HEK293T (cell line): ENCODE data around the gene HMGN1.

Source experiments
- CTCF ChIA-PET: fragments of 350-600 bp; formaldehyde crosslinking; extraction: SDS; loops from one replicate; lab custom pipeline; 2021; ENCODE audit warnings: antibody characterized with exemption, inconsistent platforms; lab: Yijun Ruan, JAX
- POLR2A ChIA-PET: fragments of 350-600 bp; formaldehyde crosslinking; extraction: SDS; loops from one replicate; lab custom pipeline; 2020; ENCODE audit warnings: antibody characterized with exemption, inconsistent platforms; lab: Yijun Ruan, JAX
- DNase-seq: peaks from one replicate; pipeline ENCODE4 v3.0.0; 2012; ENCODE audit warnings: mixed read lengths; ENCODE audit errors: extremely low spot score
- ARNT ChIP-seq: fragments of 450-650 bp; IDR thresholded peaks from 2 replicates; pipeline ENCODE4 v1.6.1; 2017; ENCODE audit warnings: mild to moderate bottlenecking
- BHLHE40 ChIP-seq: fragments of 450-650 bp; IDR thresholded peaks from 2 replicates; pipeline ENCODE4 v1.6.1; 2016; ENCODE audit warnings: mild to moderate bottlenecking, moderate library complexity, borderline replicate concordance
- CTBP1 ChIP-seq: fragments of 450-650 bp; IDR thresholded peaks from 2 replicates; pipeline ENCODE4 v1.6.1; 2016; ENCODE audit warnings: borderline replicate concordance
- ELF4 ChIP-seq: fragments of 450-650 bp; IDR thresholded peaks from 2 replicates; pipeline ENCODE4 v1.6.1; 2017; ENCODE audit warnings: antibody characterized with exemption
- FOXA1 ChIP-seq: fragments of 450-650 bp; IDR thresholded peaks from 2 replicates; pipeline ENCODE4 v1.6.1; 2016; ENCODE audit warnings: mild to moderate bottlenecking
- FOXK2 ChIP-seq: fragments of 450-650 bp; IDR thresholded peaks from 2 replicates; pipeline ENCODE4 v1.6.1; 2016; ENCODE audit warnings: mild to moderate bottlenecking
- FOXM1 ChIP-seq: fragments of 450-650 bp; IDR thresholded peaks from 2 replicates; pipeline ENCODE4 v1.6.1; 2017; ENCODE audit warnings: mild to moderate bottlenecking, borderline replicate concordance
- HDGF ChIP-seq: fragments of 450-650 bp; IDR thresholded peaks from 2 replicates; pipeline ENCODE4 v1.6.1; 2017; ENCODE audit warnings: antibody characterized with exemption, borderline replicate concordance
- L3MBTL2 ChIP-seq: fragments of 450-650 bp; conservative IDR thresholded peaks from 2 replicates; pipeline ENCODE4 v1.6.1; 2016; ENCODE audit warnings: mild to moderate bottlenecking
- LEF1 ChIP-seq: fragments of 450-650 bp; IDR thresholded peaks from 2 replicates; pipeline ENCODE4 v1.6.1; 2017; ENCODE audit warnings: mild to moderate bottlenecking, borderline replicate concordance
- NFRKB ChIP-seq: fragments of 450-650 bp; IDR thresholded peaks from 2 replicates; pipeline ENCODE4 v1.6.1; 2016; ENCODE audit warnings: mild to moderate bottlenecking, moderate library complexity
- SP1 ChIP-seq: fragments of 450-650 bp; IDR thresholded peaks from 2 replicates; pipeline ENCODE4 v1.6.1; 2017
- SUZ12 ChIP-seq: fragments of 450-650 bp; IDR thresholded peaks from 2 replicates; pipeline ENCODE4 v1.6.1; 2016; ENCODE audit warnings: mild to moderate bottlenecking
- TARDBP ChIP-seq: fragments of 450-650 bp; IDR thresholded peaks from 2 replicates; pipeline ENCODE4 v1.6.1; 2016
- ZNF384 ChIP-seq: fragments of 450-650 bp; IDR thresholded peaks from 2 replicates; pipeline ENCODE4 v1.6.1; 2016
- TF ChIP-seq, protein P1 (sequence below): fragments of 450-650 bp; IDR thresholded peaks from 2 replicates; pipeline ENCODE4 v1.6.1; 2016

The HMGN1 gene

DNA sequence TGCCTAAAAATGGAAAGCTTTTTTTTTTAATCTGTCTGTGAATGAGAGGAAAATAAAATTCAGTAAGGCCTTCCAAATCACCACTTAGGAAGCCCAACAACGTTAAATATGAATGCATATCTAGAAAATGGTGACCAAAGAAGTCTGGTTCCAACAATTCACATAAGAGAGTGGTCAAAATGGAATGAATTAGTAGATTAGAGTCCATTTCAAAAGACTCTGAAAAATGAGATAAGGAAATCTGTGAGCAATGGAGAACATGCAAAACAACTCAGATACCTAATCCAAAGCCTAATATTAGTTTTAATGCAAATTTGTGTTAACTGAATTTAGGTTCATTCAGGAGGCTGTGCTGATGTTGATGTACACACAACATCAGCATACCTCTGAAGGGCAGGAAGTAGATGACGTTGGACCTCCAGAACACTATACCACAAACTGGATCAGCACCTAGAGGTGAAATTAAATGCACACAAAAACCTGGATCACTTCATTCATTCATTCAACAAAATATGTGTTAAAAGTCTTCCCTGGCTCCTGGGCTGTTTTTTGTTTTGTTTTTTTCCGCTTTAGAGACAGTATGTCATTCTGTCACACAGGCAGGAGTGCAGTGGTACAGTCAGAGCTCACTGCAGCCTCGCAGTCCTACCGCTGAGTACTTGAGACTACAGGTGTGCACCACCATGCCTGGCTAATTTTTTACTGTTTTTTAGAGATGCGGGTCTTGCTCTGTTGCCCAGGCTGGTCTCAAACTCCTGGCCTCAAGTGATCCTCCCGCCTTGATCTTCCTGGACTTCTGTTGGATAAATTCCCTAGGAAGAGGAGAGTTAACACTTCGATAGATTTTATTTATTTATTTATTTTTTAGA, 30.6 kb downstream of the HMGN1 start:
- no peak for DNase-seq
- CTCF ChIA-PET = no interaction called here
- TF ChIP-seq FOXM1 = no peak
- no peak for TF ChIP-seq TARDBP
- POLR2A ChIA-PET = interaction anchor here (1.2 to 1.7 kb wide), 3 partner anchors 30 to 62 kb away, joined by 4 to 6 read pairs (median 5); a partner anchor contains a TSS

- POLR2A ChIA-PET = interaction anchor here (1.2 to 1.7 kb wide), 3 partner anchors 30 to 63 kb away, joined by 4 to 6 read pairs (median 5); a partner anchor contains a TSS
- TF ChIP-seq FOXM1 (no peak), L3MBTL2 (no peak), BHLHE40 (no peak), ZNF384 (no peak), FOXA1 (no peak), CTBP1 (no peak), FOXK2 (no peak), ELF4 (no peak), NFRKB (no peak), TARDBP (no peak), SUZ12 (no peak), SP1 (no peak), LEF1 (no peak), HDGF (no peak), ARNT (no peak)
- TF ChIP-seq, protein P1, sequence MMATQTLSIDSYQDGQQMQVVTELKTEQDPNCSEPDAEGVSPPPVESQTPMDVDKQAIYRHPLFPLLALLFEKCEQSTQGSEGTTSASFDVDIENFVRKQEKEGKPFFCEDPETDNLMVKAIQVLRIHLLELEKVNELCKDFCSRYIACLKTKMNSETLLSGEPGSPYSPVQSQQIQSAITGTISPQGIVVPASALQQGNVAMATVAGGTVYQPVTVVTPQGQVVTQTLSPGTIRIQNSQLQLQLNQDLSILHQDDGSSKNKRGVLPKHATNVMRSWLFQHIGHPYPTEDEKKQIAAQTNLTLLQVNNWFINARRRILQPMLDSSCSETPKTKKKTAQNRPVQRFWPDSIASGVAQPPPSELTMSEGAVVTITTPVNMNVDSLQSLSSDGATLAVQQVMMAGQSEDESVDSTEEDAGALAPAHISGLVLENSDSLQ = no peak
- CTCF ChIA-PET = no interaction called here
- DNase-seq = no peak
These were observed 31.5 kb downstream of the HMGN1 start for GRCh38 chr21:39317134-39318090.

GRCh38 chr21:39316729-39317128, 32.2 kb downstream of the HMGN1 start:
- CTCF ChIA-PET = no interaction called here
- POLR2A ChIA-PET = interaction anchor here (1.2 to 1.7 kb wide), 3 partner anchors 31 to 64 kb away, joined by 4 to 6 read pairs (median 5); a partner anchor contains a TSS
- DNase-seq = no peak
- no peak for TF ChIP-seq BHLHE40

- ChIA-PET POLR2A (interaction anchor here (1.0 to 4.3 kb wide), 3 partner anchors 33 to 129 kb away, joined by 4 to 37 read pairs (median 23); partner anchors contain the start of gene HMGN1), CTCF (interaction anchor here (0.7 kb wide), 1 partner anchor 59 kb away, joined by 4 read pairs; no protein-coding TSS in a partner anchor)
- TF ChIP-seq LEF1 (no peak), CTBP1 (no peak), L3MBTL2 (no peak), FOXK2 (no peak), SP1 (no peak), HDGF (no peak), ZNF384 (no peak), BHLHE40 (no peak), ARNT (no peak), FOXA1 (no peak), SUZ12 (no peak), FOXM1 (no peak), NFRKB (no peak), TARDBP (no peak), ELF4 (no peak)
- TF ChIP-seq, protein P1 = no peak
- DNase-seq = no peak
These were observed 33.1 kb downstream of the HMGN1 start for GRCh38 chr21:39315603-39316445.

GRCh38 chr21:39314143-39315027, 34.5 kb downstream of the HMGN1 start:
- peak; percentile 53 for DNase-seq
- CTCF ChIA-PET = no interaction called here
- TF ChIP-seq SUZ12 = no peak
- TF ChIP-seq, protein P1 = no peak
- no peak for TF ChIP-seq HDGF
- no peak for TF ChIP-seq ARNT
- no peak for TF ChIP-seq ELF4
- no peak for TF ChIP-seq ZNF384
- no peak for TF ChIP-seq NFRKB
- TF ChIP-seq FOXK2 = no peak
- no peak for TF ChIP-seq CTBP1
- TF ChIP-seq TARDBP = no peak
- TF ChIP-seq SP1 = no peak
- no peak for TF ChIP-seq BHLHE40
- no peak for TF ChIP-seq FOXA1
- no peak for TF ChIP-seq L3MBTL2
- POLR2A ChIA-PET = interaction anchor here (0.6 to 4.3 kb wide), 7 partner anchors 12 to 130 kb away, joined by 3 to 37 read pairs (median 4); partner anchors contain the start of gene HMGN1
